A549 treated with DMSO at 1 μM for 4 hours (cell line): ENCODE results near the gene VIPAS39. TPM values are rescaled to one million over a fixed set of nuclear protein-coding genes. Genes with fewer than 3 reads are reported as not detected.

Experiments
- total RNA-seq: library from RNA; stranded (reverse); fragments of 200-300 nt; extraction: Qiagen RNA extraction; gene quantifications from 5 replicates; pipeline ENCODE4 v1.2.3, GENCODE V29; 2022; ENCODE audit warnings: low read depth

VIPAS39 gene
- total RNA-seq, result 10.5 to 16.0 TPM (median 14.0 TPM) in 5 replicates

GRCh38 chr14:77457522-77458248, at the start of gene VIPAS39, which contains the start of gene AHSA1:
Gene VIPAS39, minus strand, starts transcription at chr14:77457601. Its CDS starts 3,499 bp downstream, at chr14:77454102.
Gene AHSA1, plus strand, starts transcription at chr14:77458093. Its CDS starts 97 bp downstream, at chr14:77458190.

GRCh38 chr14:77498120-77498979, 40.9 kb upstream of the VIPAS39 start, which contains the start of gene ISM2:
Gene ISM2, minus strand, starts transcription at chr14:77498816. Its CDS starts 23 bp downstream, at chr14:77498793.

GRCh38 chr14:77423423-77423822, 34.0 kb downstream of the VIPAS39 start, which contains the start of gene NOXRED1:
Gene NOXRED1, minus strand, starts transcription at chr14:77423523. Its CDS starts 634 bp downstream, at chr14:77422889.

GRCh38 chr14:77376771-77377501, 80.5 kb downstream of the VIPAS39 start, which contains the start of the genes SAMD15 and TMED8:
Gene SAMD15, plus strand, starts transcription at chr14:77377379. Its CDS starts 40 bp downstream, at chr14:77377419.
Gene TMED8, minus strand, starts transcription at chr14:77377094. Its CDS starts 41 bp downstream, at chr14:77377053.

Other genes starting within 250 kb of the VIPAS39 start
- 0.08 TPM in 1 of 5 replicates, not detected in the others for gene NGB, start 186.4 kb downstream of the VIPAS39 start, total RNA-seq
- gene POMT2, start 136.7 kb downstream of the VIPAS39 start, total RNA-seq, result 25.3 to 38.3 TPM (median 35.7 TPM) in 5 replicates
- 30.2 to 37.8 TPM (median 34.0 TPM) in 5 replicates for gene GSTZ1, start 136.6 kb downstream of the VIPAS39 start, total RNA-seq
- 6.7 to 9.8 TPM (median 9.2 TPM) in 5 replicates for gene TMED8, start 80.5 kb downstream of the VIPAS39 start, total RNA-seq
- gene SAMD15, start 80.2 kb downstream of the VIPAS39 start, total RNA-seq, result 2.2 to 2.8 TPM (median 2.4 TPM) in 5 replicates
- 0.07 to 0.14 TPM (median 0.13 TPM) in 3 of 5 replicates, not detected in the others for gene NOXRED1, start 34.1 kb downstream of the VIPAS39 start, total RNA-seq
- gene AHSA1, start 492 bp upstream of the VIPAS39 start, total RNA-seq, result 256 to 286 TPM (median 280 TPM) in 5 replicates
- 0.30 to 0.64 TPM (median 0.49 TPM) in 5 replicates for gene ISM2, start 41.2 kb upstream of the VIPAS39 start, total RNA-seq
- gene SPTLC2, start 159.0 kb upstream of the VIPAS39 start, total RNA-seq, result 25.7 to 32.9 TPM (median 28.0 TPM) in 5 replicates